WTC11 (cell line): ENCODE measurements around the gene ARTN. TPM values are rescaled to one million over a fixed set of nuclear protein-coding genes. Genes with fewer than 3 reads are reported as not detected.
A peak's percentile ranks its signal among the peaks of the same experiment; 100 is the strongest.

Experiments used
- CREM ChIP-seq: sonication (generic); formaldehyde crosslinking; IDR thresholded peaks from 2 replicates; pipeline ENCODE4 v1.8.1; 2022; ENCODE audit warnings: mild to moderate bottlenecking, missing genetic modification reagents, moderate library complexity
- ETV6 ChIP-seq: sonication (generic); formaldehyde crosslinking; IDR thresholded peaks from 2 replicates; pipeline ENCODE4 v1.8.1; 2022; ENCODE audit warnings: mild to moderate bottlenecking, missing genetic modification reagents
- NFE2L1 ChIP-seq: sonication (generic); formaldehyde crosslinking; IDR thresholded peaks from 2 replicates; pipeline ENCODE4 v1.8.1; 2023; ENCODE audit warnings: missing genetic modification reagents
- ZNF232 ChIP-seq: sonication (generic); formaldehyde crosslinking; IDR thresholded peaks from 2 replicates; pipeline ENCODE4 v1.8.0; 2022; ENCODE audit warnings: mild to moderate bottlenecking, missing genetic modification reagents
- ZNF396 ChIP-seq: fragments of 250-450 bp; sonication (Bioruptor Pico); IDR thresholded peaks from 2 replicates; pipeline ENCODE4 v1.8.0; 2021; ENCODE audit warnings: mild to moderate bottlenecking, moderate library complexity, borderline replicate concordance
- ZNF416 ChIP-seq: fragments of 250-450 bp; sonication (Bioruptor Pico); IDR thresholded peaks from 2 replicates; pipeline ENCODE4 v1.9.0; 2021; ENCODE audit warnings: mild to moderate bottlenecking, inconsistent platforms
- total RNA-seq: library from RNA; stranded (reverse); gene quantifications from 3 replicates; pipeline ENCODE4 v1.2.3, GENCODE V29; 2021
- TF ChIP-seq, protein P1 (sequence below): sonication (generic); formaldehyde crosslinking; IDR thresholded peaks from 2 replicates; pipeline ENCODE4 v1.8.1; 2023; ENCODE audit warnings: mild to moderate bottlenecking, moderate library complexity, missing genetic modification reagents
- TF ChIP-seq, protein P2 (sequence below): sonication (generic); formaldehyde crosslinking; IDR thresholded peaks from 2 replicates; pipeline ENCODE4 v1.8.1; 2022; ENCODE audit warnings: low read depth, mild to moderate bottlenecking, moderate library complexity, missing genetic modification reagents, borderline replicate concordance
- TF ChIP-seq, protein P3 (sequence below): sonication (generic); formaldehyde crosslinking; IDR thresholded peaks from 2 replicates; pipeline ENCODE4 v1.8.0; 2022; ENCODE audit warnings: mild to moderate bottlenecking, missing genetic modification reagents
- TF ChIP-seq, protein P4 (sequence below): sonication (generic); formaldehyde crosslinking; IDR thresholded peaks from 2 replicates; pipeline ENCODE4 v1.8.1; 2023; ENCODE audit warnings: mild to moderate bottlenecking, missing genetic modification reagents
- TF ChIP-seq, protein P5 (sequence below): sonication (generic); formaldehyde crosslinking; IDR thresholded peaks from 2 replicates; pipeline ENCODE4 v1.8.0; 2023; ENCODE audit warnings: missing genetic modification reagents, mild to moderate bottlenecking, borderline replicate concordance
- TF ChIP-seq, protein P6 (sequence below): sonication (generic); formaldehyde crosslinking; IDR thresholded peaks from 2 replicates; pipeline ENCODE4 v1.8.0; 2022; ENCODE audit warnings: mild to moderate bottlenecking, missing genetic modification reagents

ARTN gene
- total RNA-seq, 1 experiment from 2014 or later: 28.5 TPM

DNA sequence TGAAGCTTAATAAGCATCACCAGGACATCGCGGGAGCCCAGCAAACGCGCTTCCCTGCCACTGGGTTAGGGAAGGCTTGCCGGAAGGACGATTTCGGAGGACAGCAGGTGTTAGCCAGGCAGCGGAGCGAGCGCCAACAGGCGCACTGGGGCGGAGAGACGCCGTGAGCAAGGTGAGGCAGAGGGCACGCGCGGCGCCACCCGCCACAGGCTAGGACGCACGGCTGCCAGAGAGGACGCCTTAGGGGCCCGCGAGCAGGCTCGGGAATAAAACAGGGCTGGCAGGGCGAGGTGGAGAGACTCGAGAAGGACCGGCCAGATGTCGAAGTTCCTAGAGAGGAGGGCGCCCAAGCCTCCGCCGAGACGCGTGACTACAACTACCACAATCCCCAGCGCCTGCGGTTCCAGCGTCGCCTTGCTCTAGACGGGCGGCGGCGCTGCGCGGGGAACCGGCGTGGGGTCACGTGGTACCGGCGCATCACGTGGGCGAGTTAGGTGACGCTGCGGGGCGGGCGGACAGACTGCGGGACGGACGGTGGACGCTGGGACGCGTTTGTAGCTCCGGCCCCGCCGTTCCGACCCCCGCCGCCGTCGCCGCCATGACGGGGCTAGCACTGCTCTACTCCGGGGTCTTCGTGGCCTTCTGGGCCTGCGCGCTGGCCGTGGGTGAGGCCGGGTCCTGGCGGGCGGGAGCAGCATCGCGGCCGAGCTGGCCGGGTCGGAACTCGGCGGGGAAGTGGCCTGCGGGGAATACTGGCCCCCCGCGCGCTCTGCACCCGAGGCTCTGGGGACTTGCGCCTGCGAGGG is 41.0 kb downstream of the ARTN start, which contains the start of gene ATP6V0B (continued):
- TF ChIP-seq, protein P1, sequence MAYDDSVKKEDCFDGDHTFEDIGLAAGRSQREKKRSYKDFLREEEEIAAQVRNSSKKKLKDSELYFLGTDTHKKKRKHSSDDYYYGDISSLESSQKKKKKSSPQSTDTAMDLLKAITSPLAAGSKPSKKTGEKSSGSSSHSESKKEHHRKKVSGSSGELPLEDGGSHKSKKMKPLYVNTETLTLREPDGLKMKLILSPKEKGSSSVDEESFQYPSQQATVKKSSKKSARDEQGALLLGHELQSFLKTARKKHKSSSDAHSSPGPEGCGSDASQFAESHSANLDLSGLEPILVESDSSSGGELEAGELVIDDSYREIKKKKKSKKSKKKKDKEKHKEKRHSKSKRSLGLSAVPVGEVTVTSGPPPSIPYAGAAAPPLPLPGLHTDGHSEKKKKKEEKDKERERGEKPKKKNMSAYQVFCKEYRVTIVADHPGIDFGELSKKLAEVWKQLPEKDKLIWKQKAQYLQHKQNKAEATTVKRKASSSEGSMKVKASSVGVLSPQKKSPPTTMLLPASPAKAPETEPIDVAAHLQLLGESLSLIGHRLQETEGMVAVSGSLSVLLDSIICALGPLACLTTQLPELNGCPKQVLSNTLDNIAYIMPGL (CRISPR knock-in tag): no peak; the same call in 1 of the 2 replicates
- no peak for TF ChIP-seq ZNF396 (CRISPR knock-in tag)
- TF ChIP-seq, protein P2, sequence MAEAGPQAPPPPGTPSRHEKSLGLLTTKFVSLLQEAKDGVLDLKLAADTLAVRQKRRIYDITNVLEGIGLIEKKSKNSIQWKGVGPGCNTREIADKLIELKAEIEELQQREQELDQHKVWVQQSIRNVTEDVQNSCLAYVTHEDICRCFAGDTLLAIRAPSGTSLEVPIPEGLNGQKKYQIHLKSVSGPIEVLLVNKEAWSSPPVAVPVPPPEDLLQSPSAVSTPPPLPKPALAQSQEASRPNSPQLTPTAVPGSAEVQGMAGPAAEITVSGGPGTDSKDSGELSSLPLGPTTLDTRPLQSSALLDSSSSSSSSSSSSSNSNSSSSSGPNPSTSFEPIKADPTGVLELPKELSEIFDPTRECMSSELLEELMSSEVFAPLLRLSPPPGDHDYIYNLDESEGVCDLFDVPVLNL: peak; percentile 79
- TF ChIP-seq, protein P3, sequence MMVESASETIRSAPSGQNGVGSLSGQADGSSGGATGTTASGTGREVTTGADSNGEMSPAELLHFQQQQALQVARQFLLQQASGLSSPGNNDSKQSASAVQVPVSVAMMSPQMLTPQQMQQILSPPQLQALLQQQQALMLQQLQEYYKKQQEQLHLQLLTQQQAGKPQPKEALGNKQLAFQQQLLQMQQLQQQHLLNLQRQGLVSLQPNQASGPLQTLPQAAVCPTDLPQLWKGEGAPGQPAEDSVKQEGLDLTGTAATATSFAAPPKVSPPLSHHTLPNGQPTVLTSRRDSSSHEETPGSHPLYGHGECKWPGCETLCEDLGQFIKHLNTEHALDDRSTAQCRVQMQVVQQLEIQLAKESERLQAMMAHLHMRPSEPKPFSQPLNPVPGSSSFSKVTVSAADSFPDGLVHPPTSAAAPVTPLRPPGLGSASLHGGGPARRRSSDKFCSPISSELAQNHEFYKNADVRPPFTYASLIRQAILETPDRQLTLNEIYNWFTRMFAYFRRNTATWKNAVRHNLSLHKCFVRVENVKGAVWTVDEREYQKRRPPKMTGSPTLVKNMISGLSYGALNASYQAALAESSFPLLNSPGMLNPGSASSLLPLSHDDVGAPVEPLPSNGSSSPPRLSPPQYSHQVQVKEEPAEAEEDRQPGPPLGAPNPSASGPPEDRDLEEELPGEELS: peak; percentile 76
- TF ChIP-seq, protein P4, sequence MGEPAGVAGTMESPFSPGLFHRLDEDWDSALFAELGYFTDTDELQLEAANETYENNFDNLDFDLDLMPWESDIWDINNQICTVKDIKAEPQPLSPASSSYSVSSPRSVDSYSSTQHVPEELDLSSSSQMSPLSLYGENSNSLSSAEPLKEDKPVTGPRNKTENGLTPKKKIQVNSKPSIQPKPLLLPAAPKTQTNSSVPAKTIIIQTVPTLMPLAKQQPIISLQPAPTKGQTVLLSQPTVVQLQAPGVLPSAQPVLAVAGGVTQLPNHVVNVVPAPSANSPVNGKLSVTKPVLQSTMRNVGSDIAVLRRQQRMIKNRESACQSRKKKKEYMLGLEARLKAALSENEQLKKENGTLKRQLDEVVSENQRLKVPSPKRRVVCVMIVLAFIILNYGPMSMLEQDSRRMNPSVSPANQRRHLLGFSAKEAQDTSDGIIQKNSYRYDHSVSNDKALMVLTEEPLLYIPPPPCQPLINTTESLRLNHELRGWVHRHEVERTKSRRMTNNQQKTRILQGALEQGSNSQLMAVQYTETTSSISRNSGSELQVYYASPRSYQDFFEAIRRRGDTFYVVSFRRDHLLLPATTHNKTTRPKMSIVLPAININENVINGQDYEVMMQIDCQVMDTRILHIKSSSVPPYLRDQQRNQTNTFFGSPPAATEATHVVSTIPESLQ (CRISPR knock-in tag): no peak
- TF ChIP-seq ZNF416 (CRISPR knock-in tag): peak; percentile 64; the same call in 1 of the 2 replicates
- TF ChIP-seq CREM (CRISPR knock-in tag): peak; percentile 86; the same call in 1 of the 2 replicates
- TF ChIP-seq ETV6 (CRISPR knock-in tag): no peak; the same call in 1 of the 2 replicates
- TF ChIP-seq NFE2L1 (CRISPR knock-in tag): peak; percentile 75; the same call in 1 of the 2 replicates
- TF ChIP-seq, protein P5, sequence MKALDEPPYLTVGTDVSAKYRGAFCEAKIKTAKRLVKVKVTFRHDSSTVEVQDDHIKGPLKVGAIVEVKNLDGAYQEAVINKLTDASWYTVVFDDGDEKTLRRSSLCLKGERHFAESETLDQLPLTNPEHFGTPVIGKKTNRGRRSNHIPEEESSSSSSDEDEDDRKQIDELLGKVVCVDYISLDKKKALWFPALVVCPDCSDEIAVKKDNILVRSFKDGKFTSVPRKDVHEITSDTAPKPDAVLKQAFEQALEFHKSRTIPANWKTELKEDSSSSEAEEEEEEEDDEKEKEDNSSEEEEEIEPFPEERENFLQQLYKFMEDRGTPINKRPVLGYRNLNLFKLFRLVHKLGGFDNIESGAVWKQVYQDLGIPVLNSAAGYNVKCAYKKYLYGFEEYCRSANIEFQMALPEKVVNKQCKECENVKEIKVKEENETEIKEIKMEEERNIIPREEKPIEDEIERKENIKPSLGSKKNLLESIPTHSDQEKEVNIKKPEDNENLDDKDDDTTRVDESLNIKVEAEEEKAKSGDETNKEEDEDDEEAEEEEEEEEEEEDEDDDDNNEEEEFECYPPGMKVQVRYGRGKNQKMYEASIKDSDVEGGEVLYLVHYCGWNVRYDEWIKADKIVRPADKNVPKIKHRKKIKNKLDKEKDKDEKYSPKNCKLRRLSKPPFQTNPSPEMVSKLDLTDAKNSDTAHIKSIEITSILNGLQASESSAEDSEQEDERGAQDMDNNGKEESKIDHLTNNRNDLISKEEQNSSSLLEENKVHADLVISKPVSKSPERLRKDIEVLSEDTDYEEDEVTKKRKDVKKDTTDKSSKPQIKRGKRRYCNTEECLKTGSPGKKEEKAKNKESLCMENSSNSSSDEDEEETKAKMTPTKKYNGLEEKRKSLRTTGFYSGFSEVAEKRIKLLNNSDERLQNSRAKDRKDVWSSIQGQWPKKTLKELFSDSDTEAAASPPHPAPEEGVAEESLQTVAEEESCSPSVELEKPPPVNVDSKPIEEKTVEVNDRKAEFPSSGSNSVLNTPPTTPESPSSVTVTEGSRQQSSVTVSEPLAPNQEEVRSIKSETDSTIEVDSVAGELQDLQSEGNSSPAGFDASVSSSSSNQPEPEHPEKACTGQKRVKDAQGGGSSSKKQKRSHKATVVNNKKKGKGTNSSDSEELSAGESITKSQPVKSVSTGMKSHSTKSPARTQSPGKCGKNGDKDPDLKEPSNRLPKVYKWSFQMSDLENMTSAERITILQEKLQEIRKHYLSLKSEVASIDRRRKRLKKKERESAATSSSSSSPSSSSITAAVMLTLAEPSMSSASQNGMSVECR: peak; percentile 63; the same call in 1 of the 2 replicates
- TF ChIP-seq, protein P6, sequence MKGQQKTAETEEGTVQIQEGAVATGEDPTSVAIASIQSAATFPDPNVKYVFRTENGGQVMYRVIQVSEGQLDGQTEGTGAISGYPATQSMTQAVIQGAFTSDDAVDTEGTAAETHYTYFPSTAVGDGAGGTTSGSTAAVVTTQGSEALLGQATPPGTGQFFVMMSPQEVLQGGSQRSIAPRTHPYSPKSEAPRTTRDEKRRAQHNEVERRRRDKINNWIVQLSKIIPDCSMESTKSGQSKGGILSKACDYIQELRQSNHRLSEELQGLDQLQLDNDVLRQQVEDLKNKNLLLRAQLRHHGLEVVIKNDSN: peak; percentile 100
- TF ChIP-seq ZNF232 (CRISPR knock-in tag): peak; percentile 60; the same call in 1 of the 2 replicates
